ENCODE data around the gene LY6G5C. TPM values are rescaled to one million over a fixed set of nuclear protein-coding genes. Genes with fewer than 3 reads are reported as not detected.

LY6G5C gene
- total RNA-seq, 4 donors from 2014 or later, result 0.95 to 2.2 TPM; not detected in 2

GRCh38 chr6:31689249-31690110 lies 8.6 kb upstream of the LY6G5C start:
- no peaks in the 10 kb centered on the region for H3K27me3 ChIP-seq
- no peaks in the 10 kb centered on the region for H3K9me3 ChIP-seq
- 81% methylated on average over 11 of the region's 11 CpGs; no CpG with 5 or more reads in 1 of the 2 donors for WGBS, 2 donors (ENCODE audit: low coverage in 1 of 2)
- DNase-seq, result no peak
- peaks cover 0 to 39% (median 21%) of the 10 kb centered on the region in 4 donors for H3K36me3 ChIP-seq
- in situ Hi-C loops (cut with MboI; ENCODE audit: low pct_ligation_motif_present in 1 of 4, low pct_unique_long_range_greater_than_20kb in 1 of 4, low sequenced_read_pairs in 3 of 4), result loop anchor here in 2 of 4 donors (5.0 to 10.0 kb wide), 2 partner anchors 75 to 78 kb away; partner anchors contain the start of gene SAPCD1 (in 1 of the 2)
- intact Hi-C loops (cut with DNase I; ENCODE audit: low total_unique reads), result loop anchor here (10.0 kb wide), 1 partner anchor 145 kb away; no protein-coding TSS in a partner anchor
- H3K4me1 ChIP-seq, result no peaks in the 10 kb centered on the region
- no peak overlapping the region for H3K4me3 ChIP-seq
- TF ChIP-seq EP300 (IDR thresholded peaks at IDR 0.05; ENCODE audit: low read depth) (no peak), CTCF (IDR thresholded peaks at IDR 0.05) (peak in 4 of 5 experiments; percentile 11 to 32 (median 22))
- H3K27ac ChIP-seq, result peak overlapping the region in 3 of 4 donors; percentile 8 to 48 (median 43)

- WGBS, 2 donors (ENCODE audit: low coverage in 1 of 2), result 79 to 88% methylated on average over 2 to 14 of the region's 14 CpGs
- TF ChIP-seq EP300 (IDR thresholded peaks at IDR 0.05; ENCODE audit: low read depth), result no peak
- TF ChIP-seq POLR2A (IDR thresholded peaks at IDR 0.05), result no peak
- no peak for TF ChIP-seq POLR2AphosphoS5 (IDR thresholded peaks at IDR 0.05)
- no peak for TF ChIP-seq CTCF (IDR thresholded peaks at IDR 0.05)
Observed at GRCh38 chr6:31687860-31688693, 7.2 kb upstream of the LY6G5C start.

GRCh38 chr6:31687321-31687720 lies 6.5 kb upstream of the LY6G5C start:
- TF ChIP-seq CTCF (IDR thresholded peaks at IDR 0.05) (no peak), EP300 (IDR thresholded peaks at IDR 0.05; ENCODE audit: low read depth) (no peak), POLR2AphosphoS5 (IDR thresholded peaks at IDR 0.05) (no peak), POLR2A (IDR thresholded peaks at IDR 0.05) (no peak)
- intact Hi-C loops (cut with DNase I; ENCODE audit: low total_unique reads), result loop anchor here (10.0 kb wide), 1 partner anchor 147 kb away; no protein-coding TSS in a partner anchor
- Histone ChIP-seq H3K9me3 (no peaks in the 10 kb centered on the region), H3K36me3 (peaks cover 0 to 34% (median 16%) of the 10 kb centered on the region in 4 donors), H3K27ac (no peak overlapping the region), H3K4me1 (peaks cover 0 to 6% (median 0%) of the 10 kb centered on the region in 4 donors), H3K27me3 (no peaks in the 10 kb centered on the region), H3K4me3 (no peak overlapping the region)
- in situ Hi-C loops (cut with MboI; ENCODE audit: low pct_ligation_motif_present in 1 of 4, low pct_unique_long_range_greater_than_20kb in 1 of 4, low sequenced_read_pairs in 3 of 4), result loop anchor here in 2 of 4 donors (5.0 to 10.0 kb wide), 2 partner anchors 77 to 80 kb away; partner anchors contain the start of gene SAPCD1 (in 1 of the 2)
- DNase-seq, result no peak
- 87 to 89% methylated on average over 7 to 8 of the region's 8 CpGs for WGBS, 2 donors (ENCODE audit: low coverage in 1 of 2)

More at GRCh38 chr6:31687860-31688693, 7.2 kb upstream of the LY6G5C start:
- no peak for DNase-seq
- in situ Hi-C loops (cut with MboI; ENCODE audit: low pct_ligation_motif_present in 1 of 4, low pct_unique_long_range_greater_than_20kb in 1 of 4, low sequenced_read_pairs in 3 of 4) (loop anchor here in 2 of 4 donors (5.0 to 10.0 kb wide), 2 partner anchors 77 to 79 kb away; partner anchors contain the start of gene SAPCD1 (in 1 of the 2)), intact Hi-C loops (cut with DNase I; ENCODE audit: low total_unique reads) (loop anchor here (10.0 kb wide), 1 partner anchor 147 kb away; no protein-coding TSS in a partner anchor)
- Histone ChIP-seq H3K4me1 (peaks cover 0 to 4% (median 0%) of the 10 kb centered on the region in 4 donors), H3K36me3 (peaks cover 0 to 39% (median 18%) of the 10 kb centered on the region in 4 donors), H3K27ac (no peak overlapping the region), H3K9me3 (no peaks in the 10 kb centered on the region), H3K4me3 (no peak overlapping the region), H3K27me3 (no peaks in the 10 kb centered on the region)
